ENCODE data around the gene C10orf90.

The C10orf90 gene

DNA sequence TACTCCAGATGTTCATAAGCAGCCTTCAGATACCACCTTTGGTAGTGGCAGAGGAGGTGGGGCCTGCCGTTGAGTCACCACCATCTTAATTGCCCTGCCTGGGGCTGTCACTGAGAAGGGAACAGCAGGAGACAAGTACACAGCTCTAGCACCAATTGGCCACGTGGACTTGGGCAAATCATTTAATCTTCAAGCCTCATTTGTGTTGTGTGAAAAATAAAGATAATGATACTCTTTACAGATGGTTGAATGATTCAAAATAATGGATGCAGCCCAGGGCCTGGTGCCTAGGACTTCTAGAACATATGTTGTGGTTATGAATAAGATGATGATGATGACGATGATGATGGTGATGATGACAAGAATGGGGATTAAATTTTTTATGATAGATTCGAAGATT is 170.3 kb downstream of the C10orf90 start:
- TF ChIP-seq, protein P1, sequence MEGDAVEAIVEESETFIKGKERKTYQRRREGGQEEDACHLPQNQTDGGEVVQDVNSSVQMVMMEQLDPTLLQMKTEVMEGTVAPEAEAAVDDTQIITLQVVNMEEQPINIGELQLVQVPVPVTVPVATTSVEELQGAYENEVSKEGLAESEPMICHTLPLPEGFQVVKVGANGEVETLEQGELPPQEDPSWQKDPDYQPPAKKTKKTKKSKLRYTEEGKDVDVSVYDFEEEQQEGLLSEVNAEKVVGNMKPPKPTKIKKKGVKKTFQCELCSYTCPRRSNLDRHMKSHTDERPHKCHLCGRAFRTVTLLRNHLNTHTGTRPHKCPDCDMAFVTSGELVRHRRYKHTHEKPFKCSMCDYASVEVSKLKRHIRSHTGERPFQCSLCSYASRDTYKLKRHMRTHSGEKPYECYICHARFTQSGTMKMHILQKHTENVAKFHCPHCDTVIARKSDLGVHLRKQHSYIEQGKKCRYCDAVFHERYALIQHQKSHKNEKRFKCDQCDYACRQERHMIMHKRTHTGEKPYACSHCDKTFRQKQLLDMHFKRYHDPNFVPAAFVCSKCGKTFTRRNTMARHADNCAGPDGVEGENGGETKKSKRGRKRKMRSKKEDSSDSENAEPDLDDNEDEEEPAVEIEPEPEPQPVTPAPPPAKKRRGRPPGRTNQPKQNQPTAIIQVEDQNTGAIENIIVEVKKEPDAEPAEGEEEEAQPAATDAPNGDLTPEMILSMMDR (conservative IDR thresholded peaks at IDR 0.05; ENCODE audit: low read depth, low read length), result no peak
- no peaks in the 10 kb centered on the region for H3K27me3 ChIP-seq (ENCODE audit: insufficient read depth, low read depth)
- H3K9ac ChIP-seq, result no peak overlapping the region
- H2AFZ ChIP-seq (ENCODE audit: low read depth), result no peak overlapping the region
- no peaks in the 10 kb centered on the region for H4K20me1 ChIP-seq (ENCODE audit: insufficient read depth)
- no peak overlapping the region for H3K4me2 ChIP-seq
- no peaks in the 10 kb centered on the region for H3K36me3 ChIP-seq (ENCODE audit: insufficient read depth)
- no peaks in the 10 kb centered on the region for H3K79me2 ChIP-seq (ENCODE audit: insufficient read depth, low read depth)
- H3K4me1 ChIP-seq (ENCODE audit: low read depth, poor library complexity, severe bottlenecking), result no peaks in the 10 kb centered on the region
- H3K27ac ChIP-seq, result no peak overlapping the region
- H3K4me3 ChIP-seq (IDR thresholded peaks at IDR 0.05; ENCODE audit: insufficient read depth, low read depth, low read length), result no peak overlapping the region

DNA sequence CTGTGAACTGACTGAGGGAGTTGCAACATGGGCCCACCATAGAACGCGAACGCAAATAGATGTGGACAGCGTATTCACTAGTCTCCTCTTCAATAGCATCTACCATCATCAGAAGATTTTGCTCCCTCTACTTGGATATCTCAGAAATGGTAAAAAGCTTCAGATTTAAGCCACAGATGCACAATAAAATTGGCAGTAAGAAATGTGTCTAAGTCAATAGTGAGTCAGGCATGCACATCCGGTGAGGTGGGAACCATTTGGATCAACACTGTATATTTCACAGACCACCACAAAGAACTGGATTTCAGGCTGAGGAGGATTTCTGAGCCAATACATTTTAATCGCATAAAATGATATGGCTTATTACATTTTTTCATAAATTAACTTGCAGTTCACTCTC is 170.7 kb downstream of the C10orf90 start:
- Histone ChIP-seq H2AFZ (ENCODE audit: low read depth) (no peak overlapping the region), H3K27ac (no peak overlapping the region), H3K79me2 (ENCODE audit: insufficient read depth, low read depth) (no peaks in the 10 kb centered on the region), H4K20me1 (ENCODE audit: insufficient read depth) (no peaks in the 10 kb centered on the region), H3K36me3 (ENCODE audit: insufficient read depth) (no peaks in the 10 kb centered on the region), H3K4me1 (ENCODE audit: low read depth, poor library complexity, severe bottlenecking) (no peaks in the 10 kb centered on the region), H3K4me2 (no peak overlapping the region), H3K9ac (no peak overlapping the region), H3K27me3 (ENCODE audit: insufficient read depth, low read depth) (no peaks in the 10 kb centered on the region), H3K4me3 (IDR thresholded peaks at IDR 0.05; ENCODE audit: insufficient read depth, low read depth, low read length) (no peak overlapping the region)
- TF ChIP-seq, protein P1 (conservative IDR thresholded peaks at IDR 0.05; ENCODE audit: low read depth, low read length), result no peak

DNA sequence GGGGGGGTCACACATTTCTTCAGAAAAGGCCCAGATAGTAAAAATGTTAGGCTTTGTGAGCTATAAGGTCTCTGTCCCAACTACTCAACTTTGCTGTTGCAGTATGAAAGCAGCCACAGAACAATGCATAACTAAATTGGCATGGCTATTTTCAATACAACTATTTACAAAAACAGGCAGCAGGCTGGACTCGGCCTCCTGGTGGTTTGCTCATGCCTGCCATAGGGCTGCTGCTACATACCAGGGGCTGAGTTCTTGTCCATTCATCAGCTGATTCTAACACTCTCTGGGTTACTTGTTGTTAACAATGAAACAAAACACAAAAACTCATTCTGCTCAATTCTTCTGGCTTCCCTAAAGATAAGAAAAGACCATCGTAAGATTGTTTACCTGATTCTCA is 172.8 kb downstream of the C10orf90 start:
- no peaks in the 10 kb centered on the region for H3K36me3 ChIP-seq (ENCODE audit: insufficient read depth)
- no peaks in the 10 kb centered on the region for H4K20me1 ChIP-seq (ENCODE audit: insufficient read depth)
- H2AFZ ChIP-seq (ENCODE audit: low read depth), result no peak overlapping the region
- no peaks in the 10 kb centered on the region for H3K79me2 ChIP-seq (ENCODE audit: insufficient read depth, low read depth)
- no peaks in the 10 kb centered on the region for H3K27me3 ChIP-seq (ENCODE audit: insufficient read depth, low read depth)
- no peaks in the 10 kb centered on the region for H3K4me1 ChIP-seq (ENCODE audit: low read depth, poor library complexity, severe bottlenecking)
- no peak overlapping the region for H3K9ac ChIP-seq
- TF ChIP-seq, protein P1 (conservative IDR thresholded peaks at IDR 0.05; ENCODE audit: low read depth, low read length), result no peak
- no peak overlapping the region for H3K4me2 ChIP-seq
- no peak overlapping the region for H3K27ac ChIP-seq
- H3K4me3 ChIP-seq (IDR thresholded peaks at IDR 0.05; ENCODE audit: insufficient read depth, low read depth, low read length), result no peak overlapping the region

DNA sequence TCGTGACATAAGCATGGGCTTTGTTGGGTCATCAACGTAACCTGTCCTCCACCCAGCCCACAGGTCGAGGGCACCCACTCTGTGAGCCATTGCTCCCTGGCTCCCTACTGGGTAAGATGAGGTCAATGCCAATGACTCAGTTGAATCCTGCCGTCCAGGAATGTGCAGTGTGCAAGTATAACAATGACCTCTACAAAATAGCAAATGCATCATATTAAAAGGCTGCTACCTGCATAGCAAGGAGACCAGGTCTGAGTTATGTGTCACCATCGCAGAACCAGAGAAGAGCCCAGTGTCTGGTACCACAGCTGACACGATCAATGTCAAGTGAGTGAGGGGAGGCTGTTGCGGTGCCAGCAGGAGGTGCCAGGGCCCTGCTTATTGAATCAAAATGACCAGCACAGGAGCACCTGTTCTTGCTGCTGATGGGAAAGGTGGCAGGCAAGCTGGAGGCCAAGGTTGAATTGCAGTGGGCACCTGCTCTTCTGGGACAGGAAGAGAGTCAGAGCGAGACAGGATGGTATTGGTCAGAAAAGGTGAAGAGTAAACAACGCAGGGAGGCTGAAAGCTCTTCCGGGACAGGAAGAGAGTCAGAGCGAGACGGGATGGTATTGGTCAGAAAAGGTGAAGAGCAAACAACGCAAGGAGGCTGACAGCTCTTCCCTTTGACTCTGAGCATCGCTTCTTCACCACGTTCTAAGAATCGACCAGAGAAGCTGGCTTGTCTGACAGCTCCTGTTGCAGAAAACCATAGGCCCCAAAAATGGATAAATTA is 173.5 kb downstream of the C10orf90 start:
- TF ChIP-seq, protein P1 (conservative IDR thresholded peaks at IDR 0.05; ENCODE audit: low read depth, low read length), result no peak
- Histone ChIP-seq H3K4me3 (IDR thresholded peaks at IDR 0.05; ENCODE audit: insufficient read depth, low read depth, low read length) (no peak overlapping the region), H3K36me3 (ENCODE audit: insufficient read depth) (no peaks in the 10 kb centered on the region), H2AFZ (ENCODE audit: low read depth) (no peak overlapping the region), H3K79me2 (ENCODE audit: insufficient read depth, low read depth) (no peaks in the 10 kb centered on the region), H4K20me1 (ENCODE audit: insufficient read depth) (no peaks in the 10 kb centered on the region), H3K4me1 (ENCODE audit: low read depth, poor library complexity, severe bottlenecking) (no peaks in the 10 kb centered on the region), H3K9ac (no peak overlapping the region), H3K27me3 (ENCODE audit: insufficient read depth, low read depth) (no peaks in the 10 kb centered on the region), H3K4me2 (no peak overlapping the region), H3K27ac (no peak overlapping the region)

Data from KMS-11 (cell line).